Measurements from ENCODE around the gene CCDC194.

CCDC194 gene

DNA sequence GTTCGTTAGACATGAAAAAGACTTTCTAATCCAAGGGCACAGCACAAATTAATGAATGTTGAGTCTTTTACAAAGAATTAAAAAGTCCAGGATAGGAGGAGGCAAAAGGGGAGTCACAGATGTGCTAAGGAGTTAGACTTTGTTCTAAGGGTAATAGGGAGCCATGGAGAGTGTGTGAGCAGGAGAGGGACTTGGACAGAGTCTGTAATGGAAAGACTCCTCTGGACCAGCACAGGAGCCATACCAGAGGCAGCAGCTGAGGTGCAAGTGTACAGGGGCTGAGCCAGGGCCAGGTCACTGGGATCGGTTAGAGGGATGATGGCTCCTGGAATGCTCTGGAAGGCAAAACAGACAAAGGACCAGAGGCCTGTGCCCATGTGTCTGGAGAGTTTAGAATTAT, 46.1 kb downstream of the CCDC194 start:
- H2AFZ ChIP-seq (ENCODE audit: low read depth) = no peak overlapping the region

DNA sequence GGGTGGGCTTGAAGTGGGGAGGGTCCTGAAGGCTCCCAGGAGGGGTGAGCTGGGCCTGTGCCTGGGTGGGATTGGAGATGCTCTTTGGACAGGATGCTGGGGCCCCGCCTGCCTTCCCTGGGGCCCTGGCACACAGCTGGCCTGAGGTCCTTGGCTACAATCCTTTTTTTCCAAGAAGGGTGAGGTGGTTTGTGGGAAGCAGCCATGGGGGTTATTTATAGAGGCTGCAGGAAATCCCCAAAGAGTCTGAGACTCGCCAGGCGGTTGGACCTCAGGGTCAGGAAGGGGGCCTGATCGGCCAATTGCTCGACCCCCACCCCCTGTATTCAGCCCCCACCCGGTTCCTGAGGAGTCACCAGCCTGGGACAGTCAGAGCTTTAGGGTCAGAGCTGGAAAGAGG, 46.6 kb downstream of the CCDC194 start:
- Histone ChIP-seq H3K36me3 (ENCODE audit: insufficient read depth) (no peaks in the 10 kb centered on the region), H3K4me3 (IDR thresholded peaks at IDR 0.05; ENCODE audit: insufficient read depth, low read depth, low read length) (no peak overlapping the region), H2AFZ (ENCODE audit: low read depth) (no peak overlapping the region), H3K27ac (no peak overlapping the region), H3K4me2 (peak overlapping the region; percentile 24; the same call in 1 of the 2 replicates), H4K20me1 (ENCODE audit: insufficient read depth) (no peaks in the 10 kb centered on the region), H3K9ac (no peak overlapping the region), H3K4me1 (ENCODE audit: low read depth, poor library complexity, severe bottlenecking) (peaks cover 18% of the 10 kb centered on the region), H3K27me3 (ENCODE audit: insufficient read depth, low read depth) (peaks cover 27% of the 10 kb centered on the region), H3K79me2 (ENCODE audit: insufficient read depth, low read depth) (no peaks in the 10 kb centered on the region)
- no peak for TF ChIP-seq CTCF (conservative IDR thresholded peaks at IDR 0.05; ENCODE audit: low read depth, low read length)

More for the DNA sequence above, 46.1 kb downstream of the CCDC194 start:
- Histone ChIP-seq H3K27ac (no peak overlapping the region), H3K36me3 (ENCODE audit: insufficient read depth) (no peaks in the 10 kb centered on the region), H3K4me2 (no peak overlapping the region), H3K4me3 (IDR thresholded peaks at IDR 0.05; ENCODE audit: insufficient read depth, low read depth, low read length) (no peak overlapping the region), H3K4me1 (ENCODE audit: low read depth, poor library complexity, severe bottlenecking) (peaks cover 18% of the 10 kb centered on the region), H4K20me1 (ENCODE audit: insufficient read depth) (no peaks in the 10 kb centered on the region), H3K79me2 (ENCODE audit: insufficient read depth, low read depth) (no peaks in the 10 kb centered on the region), H3K27me3 (ENCODE audit: insufficient read depth, low read depth) (peaks cover 32% of the 10 kb centered on the region), H3K9ac (no peak overlapping the region)
- no peak for TF ChIP-seq CTCF (conservative IDR thresholded peaks at IDR 0.05; ENCODE audit: low read depth, low read length)

DNA sequence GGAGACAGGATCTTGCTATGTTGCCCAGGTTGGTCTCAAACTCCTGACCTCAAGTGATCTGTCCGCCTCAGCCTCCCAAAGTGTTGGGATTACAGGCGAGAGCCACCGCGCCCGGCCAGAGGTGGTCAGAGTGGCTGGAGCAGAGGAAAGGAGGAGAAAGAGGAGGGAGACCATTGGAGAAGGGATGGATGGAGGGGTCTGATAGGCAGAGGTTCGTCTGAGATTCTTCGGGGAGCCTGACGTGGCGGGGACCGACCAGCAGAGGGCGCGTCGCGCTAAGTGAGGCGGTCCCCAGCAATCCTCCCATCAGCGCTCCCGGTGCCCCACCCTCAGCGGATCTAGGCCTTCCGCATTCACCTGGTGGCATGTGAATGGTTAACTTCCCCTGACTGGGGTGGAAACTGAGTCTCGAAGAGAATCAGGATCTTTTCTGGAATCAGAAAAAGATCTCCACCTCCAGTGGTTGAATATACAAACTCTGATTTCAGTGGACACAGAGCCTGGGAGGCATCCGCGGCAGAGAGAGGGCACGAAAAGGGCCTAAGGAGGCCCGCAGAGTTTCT, 47.8 kb downstream of the CCDC194 start:
- H3K4me2 ChIP-seq = no peak overlapping the region; the same call in 1 of the 2 replicates
- no peak overlapping the region for H3K9ac ChIP-seq
- peaks cover 18% of the 10 kb centered on the region for H3K4me1 ChIP-seq (ENCODE audit: low read depth, poor library complexity, severe bottlenecking)
- peak overlapping the region; percentile 30; the same call in 1 of the 2 replicates for H2AFZ ChIP-seq (ENCODE audit: low read depth)
- peak; percentile 83 for TF ChIP-seq CTCF (conservative IDR thresholded peaks at IDR 0.05; ENCODE audit: low read depth, low read length)
- no peak overlapping the region for H3K27ac ChIP-seq
- H3K79me2 ChIP-seq (ENCODE audit: insufficient read depth, low read depth) = no peaks in the 10 kb centered on the region
- H3K4me3 ChIP-seq (IDR thresholded peaks at IDR 0.05; ENCODE audit: insufficient read depth, low read depth, low read length) = no peak overlapping the region
- H3K27me3 ChIP-seq (ENCODE audit: insufficient read depth, low read depth) = peaks cover 20% of the 10 kb centered on the region
- no peaks in the 10 kb centered on the region for H3K36me3 ChIP-seq (ENCODE audit: insufficient read depth)
- H4K20me1 ChIP-seq (ENCODE audit: insufficient read depth) = no peaks in the 10 kb centered on the region

DNA sequence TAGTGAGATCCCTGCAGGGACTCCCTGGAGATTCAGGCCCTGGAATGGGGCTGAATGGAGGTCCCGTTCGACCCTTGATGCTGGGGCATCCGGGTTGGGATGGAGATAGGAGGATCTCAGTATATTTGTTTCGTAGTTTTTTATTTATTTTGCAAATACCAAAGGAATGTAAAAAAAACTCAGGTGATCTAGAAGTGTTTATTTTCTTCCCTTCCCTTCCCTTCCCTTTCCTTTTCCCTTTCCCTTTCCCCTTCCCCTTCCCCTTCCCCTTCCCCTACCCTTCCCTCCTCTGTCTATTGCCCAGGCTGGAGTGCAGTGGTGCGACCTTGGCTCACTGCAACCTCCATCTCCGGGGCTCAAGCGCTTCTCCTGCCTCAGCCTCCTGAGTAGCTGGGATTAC, 52.2 kb downstream of the CCDC194 start:
- Histone ChIP-seq H3K27me3 (ENCODE audit: insufficient read depth, low read depth) (no peaks in the 10 kb centered on the region), H4K20me1 (ENCODE audit: insufficient read depth) (no peaks in the 10 kb centered on the region), H3K9ac (no peak overlapping the region), H3K27ac (no peak overlapping the region), H3K79me2 (ENCODE audit: insufficient read depth, low read depth) (no peaks in the 10 kb centered on the region), H3K4me3 (IDR thresholded peaks at IDR 0.05; ENCODE audit: insufficient read depth, low read depth, low read length) (no peak overlapping the region), H3K4me1 (ENCODE audit: low read depth, poor library complexity, severe bottlenecking) (peaks cover 9% of the 10 kb centered on the region), H2AFZ (ENCODE audit: low read depth) (no peak overlapping the region), H3K36me3 (ENCODE audit: insufficient read depth) (no peaks in the 10 kb centered on the region), H3K4me2 (no peak overlapping the region)
- TF ChIP-seq CTCF (conservative IDR thresholded peaks at IDR 0.05; ENCODE audit: low read depth, low read length) = no peak

Data from KMS-11 (cell line).